Stimulated activated CD4-positive, alpha-beta T cell treated with anti-CD3 and anti-CD28 coated beads, Interleukin-1b, Interleukin-23, amount 100 ng/mL, for 48 hours (primary cell): ENCODE measurements around the gene COL13A1.
A peak's percentile ranks its signal among the peaks of the same experiment; 100 is the strongest.

ENCODE experiments used
- DNase-seq: peaks from one replicate; pipeline ENCODE4 v3.0.0-alpha.2; 2020

Gene COL13A1

GRCh38 chr10:69955211-69955805 is 153.6 kb downstream of the COL13A1 start:
- no peak for DNase-seq

- DNase-seq: no peak
Measured at GRCh38 chr10:69955897-69956740, 154.4 kb downstream of the COL13A1 start.

- no peak for DNase-seq
Measured at GRCh38 chr10:69956741-69957230, 155.1 kb downstream of the COL13A1 start.

- DNase-seq: no peak
Measured at GRCh38 chr10:69957241-69957885, 155.7 kb downstream of the COL13A1 start.

- DNase-seq: peak; percentile 11
Measured at GRCh38 chr10:69957886-69958555, 156.3 kb downstream of the COL13A1 start.

GRCh38 chr10:69958556-69958902 is 156.8 kb downstream of the COL13A1 start:
- DNase-seq: no peak

GRCh38 chr10:69959911-69960310 is 158.2 kb downstream of the COL13A1 start:
- DNase-seq: no peak

GRCh38 chr10:69960606-69960987 is 158.9 kb downstream of the COL13A1 start:
- no peak for DNase-seq

GRCh38 chr10:69960988-69961880 is 159.5 kb downstream of the COL13A1 start:
- DNase-seq: no peak

- DNase-seq: no peak
Measured at GRCh38 chr10:69961881-69962745, 160.4 kb downstream of the COL13A1 start.

- DNase-seq: no peak
Measured at GRCh38 chr10:69962746-69963135, 161.0 kb downstream of the COL13A1 start.

- DNase-seq: no peak
Measured at GRCh38 chr10:69963178-69963834, 161.6 kb downstream of the COL13A1 start.

GRCh38 chr10:69963835-69964710 is 162.4 kb downstream of the COL13A1 start:
- no peak for DNase-seq

GRCh38 chr10:69965086-69965485 is 163.4 kb downstream of the COL13A1 start:
- no peak for DNase-seq

GRCh38 chr10:69965919-69966662 is 164.4 kb downstream of the COL13A1 start:
- DNase-seq: no peak

- DNase-seq: no peak
Measured at GRCh38 chr10:69968830-69969229, 167.1 kb downstream of the COL13A1 start.

GRCh38 chr10:69969977-69970376 is 168.3 kb downstream of the COL13A1 start:
- DNase-seq: no peak

- DNase-seq: no peak
Measured at GRCh38 chr10:69972981-69973397, 171.3 kb downstream of the COL13A1 start.

- no peak for DNase-seq
Measured at GRCh38 chr10:69973678-69974077, 172.0 kb downstream of the COL13A1 start.
